HuH-7 (cell line): ENCODE results near the gene CYB5R4.

Experiments
- DNase-seq: peaks from one replicate; pipeline ENCODE4 v3.0.0; 2011; ENCODE audit warnings: low spot score

Gene CYB5R4, protein sequence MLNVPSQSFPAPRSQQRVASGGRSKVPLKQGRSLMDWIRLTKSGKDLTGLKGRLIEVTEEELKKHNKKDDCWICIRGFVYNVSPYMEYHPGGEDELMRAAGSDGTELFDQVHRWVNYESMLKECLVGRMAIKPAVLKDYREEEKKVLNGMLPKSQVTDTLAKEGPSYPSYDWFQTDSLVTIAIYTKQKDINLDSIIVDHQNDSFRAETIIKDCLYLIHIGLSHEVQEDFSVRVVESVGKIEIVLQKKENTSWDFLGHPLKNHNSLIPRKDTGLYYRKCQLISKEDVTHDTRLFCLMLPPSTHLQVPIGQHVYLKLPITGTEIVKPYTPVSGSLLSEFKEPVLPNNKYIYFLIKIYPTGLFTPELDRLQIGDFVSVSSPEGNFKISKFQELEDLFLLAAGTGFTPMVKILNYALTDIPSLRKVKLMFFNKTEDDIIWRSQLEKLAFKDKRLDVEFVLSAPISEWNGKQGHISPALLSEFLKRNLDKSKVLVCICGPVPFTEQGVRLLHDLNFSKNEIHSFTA

DNA sequence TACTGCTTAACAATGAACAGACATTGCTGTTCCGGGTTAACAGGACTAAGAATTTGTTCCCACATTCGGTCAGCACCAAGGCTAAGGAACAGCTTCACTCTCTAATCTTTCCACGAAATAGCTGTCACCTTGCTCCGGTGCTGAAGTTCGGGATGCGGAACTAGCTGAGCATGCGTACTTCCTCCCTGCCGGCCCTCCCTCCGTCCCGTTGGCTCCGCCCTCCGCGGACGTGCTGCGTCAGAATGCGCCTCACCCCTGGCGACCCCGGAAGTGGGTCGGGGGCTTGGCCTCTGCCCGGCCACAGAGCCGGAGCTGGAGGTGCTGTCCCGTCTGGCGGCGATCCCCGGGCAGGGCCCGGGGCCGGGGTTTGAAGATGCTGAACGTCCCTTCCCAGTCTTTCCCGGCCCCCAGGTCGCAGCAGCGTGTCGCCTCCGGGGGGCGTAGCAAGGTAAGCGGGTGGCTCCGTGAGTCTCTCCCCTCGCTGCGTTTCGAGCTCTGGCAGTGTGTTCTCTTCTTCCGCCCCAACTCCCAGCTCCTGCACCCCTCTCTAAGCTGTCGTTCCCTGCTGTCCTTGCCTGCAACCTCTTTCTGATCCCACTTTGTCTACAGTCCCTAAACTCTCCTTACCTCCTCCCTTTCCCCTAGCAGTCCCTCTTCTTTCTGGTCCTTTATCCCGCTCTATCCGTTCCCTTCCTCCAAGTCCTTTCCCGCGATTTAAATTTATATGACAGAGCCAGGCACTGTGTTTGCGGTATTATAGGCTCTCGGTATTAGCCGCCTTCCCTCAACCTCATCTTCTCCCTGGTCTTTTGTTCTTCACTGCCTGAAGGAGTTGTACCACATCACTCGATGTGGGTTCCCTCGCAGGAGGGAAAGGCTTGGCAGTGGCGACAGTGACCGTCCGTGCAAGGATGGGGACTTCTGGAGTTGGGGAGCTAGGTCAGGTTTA lies at the start of gene CYB5R4:
Gene CYB5R4, plus strand, starts transcription at position 280 of the 949 bp plus-strand sequence. Its CDS starts 94 bp downstream, at position 374.
- peak; percentile 98 for DNase-seq

DNA sequence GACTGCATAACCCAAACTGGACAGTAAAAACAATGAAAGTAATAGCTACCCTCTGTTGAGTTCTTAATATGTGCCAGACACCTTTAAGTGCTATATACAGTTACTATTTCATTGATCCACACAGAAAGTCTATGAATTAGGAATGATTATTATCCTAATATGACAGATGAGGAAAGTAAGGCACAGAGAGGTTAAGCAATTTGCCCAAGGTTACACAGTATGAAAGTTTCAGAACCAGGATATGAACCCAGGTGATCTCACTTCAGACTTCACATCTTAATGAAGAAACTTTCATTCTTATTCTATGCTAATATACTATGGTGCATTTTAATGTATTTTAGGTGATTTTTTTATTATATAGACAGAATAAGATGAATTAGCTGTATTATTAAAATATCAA lies 46.9 kb upstream of the CYB5R4 start:
- no peak for DNase-seq

DNA sequence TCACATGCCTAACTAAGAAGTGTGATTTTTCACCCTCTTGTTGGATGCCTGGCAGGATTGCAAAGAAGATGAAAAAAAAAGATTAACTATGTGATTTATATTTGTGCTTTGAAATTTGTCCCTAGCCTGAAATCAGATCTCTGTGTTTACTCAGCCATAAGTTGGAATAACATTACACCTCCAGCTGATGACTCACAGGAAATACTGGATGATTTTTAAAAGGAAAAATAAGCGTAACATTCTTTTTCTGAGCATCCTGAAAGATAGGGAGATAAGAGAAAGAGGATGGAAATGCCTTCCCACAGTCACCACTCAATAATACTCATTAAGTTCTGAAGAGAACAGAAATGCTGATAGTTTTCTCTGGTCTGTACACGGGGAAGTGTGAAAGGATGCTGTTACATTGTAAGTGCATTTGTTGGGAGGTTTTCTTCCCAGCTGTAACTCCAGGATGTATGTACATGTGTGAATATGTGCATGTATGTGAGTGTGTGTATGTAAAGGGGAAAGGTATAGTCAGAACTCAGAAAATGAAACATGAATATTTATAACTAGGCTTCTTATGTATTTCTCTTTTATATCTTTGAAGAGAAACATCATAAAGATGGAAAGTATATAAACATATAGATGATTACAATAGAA lies 43.7 kb upstream of the CYB5R4 start:
- DNase-seq, result no peak

DNA sequence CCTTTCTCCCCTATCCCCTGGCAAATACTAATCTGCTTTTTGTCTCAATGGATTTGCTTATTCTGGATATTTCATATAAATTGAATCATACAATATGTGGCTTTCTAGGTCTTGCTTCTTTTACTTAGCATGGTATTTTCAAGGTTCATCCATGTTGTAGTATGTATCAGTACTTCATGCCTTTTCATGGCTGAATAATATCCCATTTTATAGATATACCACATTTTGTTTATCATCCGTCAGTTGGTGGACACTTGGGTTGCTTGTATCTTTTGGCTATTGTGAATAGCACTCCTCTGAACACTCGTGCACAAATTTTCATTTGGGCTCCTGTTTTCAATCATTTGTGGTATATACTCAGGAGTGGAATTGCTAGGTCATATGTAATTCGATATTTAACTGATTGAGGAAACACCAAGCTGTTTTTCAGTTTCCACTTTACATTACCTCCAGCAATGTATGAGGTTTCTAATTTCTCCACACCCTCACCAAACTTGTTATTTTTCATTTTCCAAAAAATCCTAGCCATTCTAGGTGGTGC lies 36.8 kb upstream of the CYB5R4 start:
- no peak for DNase-seq

DNA sequence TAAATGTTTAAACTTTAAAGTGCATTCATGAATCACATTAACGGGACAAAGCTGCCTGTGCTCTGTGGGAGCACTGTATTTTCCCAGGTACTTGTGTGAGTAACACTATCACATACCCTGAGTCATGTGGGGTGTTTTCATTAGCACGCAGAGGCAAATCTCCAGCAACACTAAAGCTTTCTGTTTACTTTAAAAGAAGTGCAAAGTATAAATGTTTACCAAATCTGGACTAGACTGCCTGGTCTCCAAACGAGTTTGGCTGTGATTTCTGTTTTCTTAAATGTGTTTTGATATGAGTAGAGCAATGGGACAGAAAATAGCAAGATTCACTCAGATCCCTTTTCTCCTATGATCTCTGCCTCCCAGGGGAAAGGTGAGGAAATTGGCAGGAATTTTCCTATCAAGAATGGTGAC lies 35.1 kb upstream of the CYB5R4 start:
- no peak for DNase-seq

DNA sequence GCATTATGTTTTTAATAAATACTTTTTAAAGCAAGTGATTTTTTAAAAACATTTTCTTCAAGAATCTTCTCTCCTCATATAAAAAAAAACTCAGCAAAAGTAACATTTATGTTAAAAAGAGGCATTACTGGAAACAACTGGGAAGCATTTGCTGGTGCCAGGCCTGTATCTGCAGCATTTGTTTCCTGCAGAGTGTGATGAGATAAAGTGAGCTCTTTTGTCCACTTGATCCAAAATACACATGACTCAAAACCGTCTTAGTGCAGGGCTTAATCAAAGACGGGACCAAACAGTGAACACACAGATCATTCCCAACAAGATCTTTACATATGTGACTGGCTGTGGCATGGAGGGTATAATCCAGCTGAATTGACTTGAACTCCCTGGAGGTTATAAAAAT lies 34.7 kb upstream of the CYB5R4 start:
- no peak for DNase-seq

DNA sequence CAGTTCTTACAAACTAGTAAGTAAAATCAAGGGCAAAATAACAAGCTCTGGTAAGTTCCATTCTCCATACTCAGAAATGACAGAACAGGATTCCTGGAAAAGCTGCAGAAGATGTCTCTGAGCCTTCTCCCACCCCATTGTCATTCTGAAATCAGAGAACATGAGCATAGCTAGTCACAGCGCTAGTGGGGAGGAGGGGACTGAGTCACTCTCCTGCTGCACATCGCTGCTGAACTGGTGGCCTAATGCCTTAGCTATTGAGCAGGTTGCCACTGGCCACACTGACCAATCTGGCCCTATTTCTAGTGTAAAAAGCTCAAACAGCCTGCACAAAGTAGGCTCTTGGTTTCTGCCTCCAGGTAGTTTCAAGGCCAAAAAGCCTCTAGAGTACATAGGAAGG lies 32.4 kb upstream of the CYB5R4 start:
- DNase-seq, result no peak

DNA sequence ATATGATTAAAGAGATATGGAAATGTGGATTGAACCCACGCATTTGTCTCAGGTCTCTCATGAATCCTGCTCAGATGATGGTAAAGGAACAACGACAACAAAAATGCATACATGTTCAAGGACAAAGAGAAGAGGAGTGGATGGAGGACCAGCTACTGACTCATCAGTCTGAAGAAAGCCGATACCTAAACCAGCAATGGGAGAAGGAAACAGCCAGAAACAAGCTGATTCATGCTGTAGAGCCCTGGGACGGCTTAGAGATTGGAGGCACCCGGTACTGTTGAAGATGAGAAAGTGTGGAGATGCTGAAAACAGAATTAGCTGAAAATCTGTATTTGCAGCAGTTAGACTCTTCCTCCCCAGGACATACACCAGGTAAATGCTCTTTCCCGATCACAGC lies 20.8 kb upstream of the CYB5R4 start:
- no peak for DNase-seq

DNA sequence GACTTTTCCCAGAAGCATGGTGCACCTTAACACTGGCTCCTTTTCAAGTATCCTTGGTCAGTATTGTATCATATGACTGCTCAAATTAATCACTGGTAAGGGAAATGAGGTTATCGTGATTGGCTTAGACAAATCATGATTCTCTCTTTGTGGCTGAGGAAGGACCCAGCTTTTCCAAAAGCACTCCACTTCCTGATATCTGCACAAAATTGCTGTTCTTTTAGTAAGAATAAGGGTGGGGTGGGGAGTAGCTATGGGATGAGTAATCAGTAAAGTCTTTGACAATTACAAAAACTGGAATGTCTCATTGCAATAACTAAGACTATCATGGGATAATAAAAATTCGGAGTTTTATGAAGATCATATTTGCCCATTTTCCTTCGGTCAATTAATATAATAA lies 15.3 kb upstream of the CYB5R4 start:
- DNase-seq, result no peak

DNA sequence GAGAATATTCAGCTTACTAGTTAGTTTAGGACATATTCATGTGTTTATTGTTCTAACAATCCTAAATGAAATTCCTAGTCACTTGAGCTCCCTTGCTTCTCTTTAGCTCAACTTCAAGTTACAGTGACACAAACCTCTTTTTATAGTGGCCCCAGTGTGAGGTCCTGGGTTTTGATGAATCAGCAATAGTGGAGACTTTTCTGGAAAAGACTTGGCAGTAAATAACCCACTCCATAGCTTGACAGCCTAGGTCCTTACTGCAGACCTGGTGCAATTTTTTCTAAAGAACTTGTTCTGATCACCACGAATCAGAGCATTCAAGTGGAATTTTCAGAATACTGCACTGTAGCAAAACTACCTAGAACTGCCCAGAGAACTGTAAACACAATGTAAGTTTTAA lies 13.2 kb upstream of the CYB5R4 start:
- DNase-seq, result no peak

DNA sequence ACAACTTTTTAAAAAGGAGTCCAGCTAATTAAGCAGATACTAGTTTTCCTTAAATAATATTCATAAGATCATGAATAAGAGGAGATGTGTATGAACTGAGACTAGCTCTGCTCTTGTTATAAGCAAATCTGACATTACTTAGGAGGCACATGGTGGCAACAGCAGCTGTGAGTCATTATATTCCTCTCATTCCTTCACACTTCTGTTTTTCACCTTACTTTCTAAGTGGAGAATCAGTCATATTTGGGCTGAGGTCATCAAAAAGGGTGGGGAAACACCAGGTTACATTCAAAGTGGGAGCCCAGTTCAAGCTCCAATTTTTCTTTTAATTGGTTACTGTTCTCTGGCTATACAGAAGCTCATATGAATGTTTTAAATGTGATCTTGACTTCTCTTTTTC lies 12.3 kb upstream of the CYB5R4 start:
- no peak for DNase-seq

DNA sequence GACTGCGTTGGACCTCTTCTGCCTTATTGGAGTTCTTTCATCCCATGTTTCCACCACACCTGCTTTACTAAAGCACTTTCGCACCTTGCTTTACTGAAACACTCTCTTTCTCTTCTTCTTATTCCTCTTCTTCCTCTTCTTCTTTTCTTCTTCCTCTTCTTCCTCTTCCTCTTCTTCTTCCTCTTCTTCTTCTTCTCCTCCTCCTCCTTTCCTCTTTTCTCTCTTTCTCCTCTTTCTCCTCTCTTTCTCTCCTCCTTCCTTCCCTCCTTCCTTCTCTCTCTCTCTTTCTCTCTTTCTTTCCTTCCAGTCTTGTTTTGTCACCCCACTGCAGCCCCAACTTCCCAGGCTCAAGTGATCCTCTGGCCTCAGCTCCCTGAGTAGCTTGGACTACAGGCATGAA lies 10.4 kb upstream of the CYB5R4 start:
- DNase-seq, result no peak

DNA sequence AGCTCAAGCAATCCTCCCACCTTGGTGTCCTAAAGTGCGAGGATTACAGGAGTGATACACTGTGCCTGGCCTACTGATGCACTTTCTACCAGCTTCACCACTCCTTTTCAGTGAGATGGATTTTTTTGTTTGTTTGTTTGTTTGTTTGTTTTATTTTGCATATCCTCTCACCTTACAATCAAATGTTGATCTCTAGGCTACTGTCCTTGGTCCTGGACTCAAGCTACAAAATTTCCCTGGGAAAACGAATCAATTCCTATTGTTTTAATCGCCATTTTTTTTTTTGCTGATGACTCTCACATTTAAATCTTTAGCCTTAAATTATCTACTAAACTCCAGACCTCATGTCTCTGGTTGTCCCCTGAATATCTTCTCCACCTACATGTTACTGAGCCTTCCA lies 9.9 kb upstream of the CYB5R4 start:
- no peak for DNase-seq

DNA sequence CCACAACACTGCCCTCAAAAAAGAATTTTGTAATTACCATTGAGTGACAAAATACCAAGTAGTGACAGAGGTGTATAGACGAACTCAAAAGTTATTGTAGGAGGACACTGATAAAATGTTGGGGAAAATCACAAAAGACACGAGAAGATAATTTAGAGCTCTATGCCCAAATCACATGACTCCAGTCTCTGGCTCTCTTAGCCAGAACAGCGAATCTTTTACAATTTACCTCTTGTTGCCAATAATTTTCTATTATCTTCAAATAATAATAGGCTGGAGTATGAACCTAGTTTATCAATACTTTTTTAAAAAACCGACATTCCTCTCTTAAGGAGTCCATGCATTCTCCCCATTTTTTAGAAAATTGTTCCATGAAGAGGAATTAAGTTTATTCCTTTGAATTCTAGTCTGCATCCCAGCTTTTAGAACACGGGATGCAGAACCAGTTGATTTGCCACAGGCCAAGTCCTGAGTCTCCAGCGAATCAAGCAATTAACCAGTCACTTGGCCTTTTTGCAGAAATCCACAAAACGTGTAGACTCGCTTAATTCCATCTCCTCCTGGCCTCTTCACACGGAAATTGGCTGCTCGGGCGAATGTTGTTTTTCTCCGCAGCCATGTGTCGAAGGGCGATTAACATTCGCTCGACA lies 6.8 kb upstream of the CYB5R4 start:
- DNase-seq, result no peak

DNA sequence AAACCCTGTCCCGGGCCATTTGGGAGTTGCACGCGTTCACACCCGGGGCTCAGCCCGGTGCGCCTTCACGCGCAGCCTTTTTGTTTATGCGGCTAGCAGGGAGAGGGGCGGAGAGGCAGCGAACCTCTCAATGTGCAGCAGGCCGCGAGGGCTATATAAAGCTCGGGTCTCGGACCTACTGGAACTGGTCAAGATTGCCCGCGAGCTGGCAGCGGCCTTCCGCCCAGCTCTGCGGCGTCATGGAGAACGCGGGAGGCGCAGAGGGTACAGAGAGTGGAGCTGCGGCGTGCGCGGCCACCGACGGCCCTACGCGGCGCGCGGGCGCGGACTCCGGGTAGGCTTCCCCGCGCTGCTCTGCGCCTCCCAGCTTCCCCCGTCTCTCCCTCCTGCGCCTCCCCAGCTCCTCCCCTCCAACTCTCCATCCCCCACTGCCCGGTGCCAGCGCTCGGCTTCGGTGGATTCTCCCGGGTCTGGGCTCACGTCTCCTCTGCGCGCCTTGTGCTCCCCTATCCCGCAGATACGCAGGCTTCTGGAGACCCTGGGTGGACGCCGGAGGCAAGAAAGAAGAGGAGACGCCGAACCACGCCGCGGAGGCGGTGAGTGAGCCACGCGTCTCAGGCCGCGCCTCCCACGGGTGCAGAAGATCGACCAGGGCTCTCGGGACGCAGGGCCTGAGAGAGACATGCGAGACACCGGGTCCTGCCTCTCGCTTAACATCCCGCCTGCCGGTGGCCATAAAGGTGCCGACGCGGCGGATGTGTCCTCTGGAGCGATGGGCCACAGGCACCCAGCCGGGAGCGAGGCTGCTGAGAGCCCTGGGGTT lies 6.1 kb upstream of the CYB5R4 start, which contains the start of gene RIPPLY2:
Gene RIPPLY2, plus strand, starts transcription at position 183 of the 823 bp plus-strand sequence. Its CDS starts 57 bp downstream, at position 240.
- no peak for DNase-seq

DNA sequence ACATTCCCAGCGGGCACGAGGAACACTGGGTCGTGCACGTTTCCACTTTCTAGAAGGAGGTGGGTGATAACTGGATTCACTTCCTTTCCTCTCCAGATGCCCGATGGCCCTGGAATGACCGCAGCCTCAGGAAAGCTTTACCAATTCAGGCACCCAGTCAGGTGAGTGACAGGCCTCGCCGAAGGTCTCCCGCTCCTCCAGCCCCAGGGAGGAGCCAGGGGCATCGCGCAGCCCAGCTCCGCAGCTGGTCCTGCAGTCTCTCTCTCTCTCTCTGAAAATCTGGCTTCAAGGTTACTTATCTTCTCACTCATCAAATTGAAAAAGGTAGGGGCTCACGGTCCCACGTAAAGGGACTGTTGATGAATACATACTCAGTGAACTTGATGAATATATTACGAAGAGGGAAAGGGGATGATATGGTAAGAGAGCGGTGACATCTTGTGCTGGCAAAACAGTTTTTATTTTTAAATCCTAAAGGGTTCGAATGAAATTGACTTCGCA lies 5.4 kb upstream of the CYB5R4 start:
- no peak for DNase-seq

DNA sequence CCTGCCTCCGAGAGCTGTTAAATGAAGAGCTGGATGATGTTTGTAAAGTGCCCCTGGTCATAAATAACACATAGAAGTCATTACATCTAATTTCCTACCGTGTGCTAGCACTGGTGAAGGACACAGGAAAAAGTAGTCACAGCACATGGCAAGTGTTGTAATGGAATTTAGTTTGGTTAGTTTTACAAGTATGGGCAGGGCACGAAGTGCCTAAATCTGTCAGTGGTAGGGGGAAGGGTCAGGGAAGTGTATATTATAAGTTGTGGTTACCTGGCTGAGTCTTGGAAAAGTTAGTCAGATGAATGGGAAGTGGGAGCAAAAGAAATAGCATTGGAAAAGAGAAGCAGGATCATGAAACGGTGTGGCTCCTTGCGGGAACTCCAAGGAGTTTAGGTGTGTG lies 4.7 kb upstream of the CYB5R4 start:
- DNase-seq, result no peak

DNA sequence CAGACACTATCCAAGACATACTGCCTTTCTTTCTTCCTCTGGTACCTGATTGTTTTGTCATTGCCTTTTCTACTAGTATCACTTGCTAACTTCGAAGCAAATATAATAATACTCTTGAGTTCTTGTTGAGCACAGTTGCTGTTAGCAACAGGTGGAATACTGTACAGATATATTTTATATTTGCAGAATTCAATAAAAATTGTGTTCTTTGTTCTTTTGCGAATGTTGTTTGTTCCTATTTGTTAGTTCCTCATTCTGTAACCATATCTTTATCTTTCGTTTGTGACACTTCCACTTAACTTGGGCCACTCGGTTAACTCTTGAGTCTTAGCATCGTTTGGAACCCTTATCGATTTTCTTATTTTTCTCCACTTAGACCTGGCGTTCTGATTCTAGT lies 868 bp downstream of the CYB5R4 start:
- no peak for DNase-seq

DNA sequence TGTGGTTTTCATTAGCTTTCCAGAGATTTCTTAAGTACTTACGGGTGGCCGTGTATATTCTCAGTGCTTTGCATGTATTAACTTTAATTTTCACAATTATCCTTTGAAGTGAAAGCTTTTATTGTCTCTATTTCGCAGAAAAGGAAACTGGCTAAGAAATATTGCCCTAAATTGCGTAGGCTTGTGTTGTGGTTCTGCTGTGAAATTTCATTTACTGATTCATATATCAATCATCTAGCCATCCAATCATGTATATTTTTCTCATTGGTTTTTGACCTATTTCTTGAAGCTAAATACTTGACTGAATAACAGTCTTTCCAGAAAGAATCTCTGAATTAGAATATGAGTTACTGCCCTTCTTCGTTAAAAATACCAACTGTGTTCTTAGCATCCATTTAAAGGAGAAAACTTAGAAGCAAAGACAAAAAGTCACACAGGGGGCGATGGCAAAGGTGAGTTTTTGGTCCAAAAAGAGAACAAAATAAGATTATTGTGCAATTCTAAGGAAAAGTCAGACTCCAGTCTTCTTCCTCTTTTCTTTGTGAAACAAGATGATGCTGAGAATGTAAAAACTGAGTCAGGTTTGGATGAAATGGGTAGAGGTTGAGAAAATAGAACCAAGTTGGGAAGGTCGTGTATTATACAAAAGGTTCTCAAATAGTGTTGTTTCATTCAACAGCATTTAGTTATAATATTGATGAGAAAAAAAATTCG lies 1.4 kb downstream of the CYB5R4 start:
- no peak for DNase-seq
